ENCODE results near the gene LSM11.
A peak's percentile ranks its signal among the peaks of the same experiment; 100 is the strongest.
"Not testable (repeated sequence)": the region's sequence is repeated elsewhere in the genome, so short reads cannot be mapped to it uniquely, and the experiment has no call there.

Gene LSM11

GRCh38 chr5:157743163-157744050 is at the start of gene LSM11:
Gene LSM11 (plus strand): TSS chr5:157743712. CDS start chr5:157743751, 39 bp downstream.
- DNase-seq, result peak; percentile 92

GRCh38 chr5:157693816-157694215 is 49.7 kb upstream of the LSM11 start:
- DNase-seq, result not testable (repeated sequence)

GRCh38 chr5:157696154-157696553 is 47.4 kb upstream of the LSM11 start:
- DNase-seq, result not testable (repeated sequence)

- DNase-seq, result not testable (repeated sequence)
These were observed 44.8 kb upstream of the LSM11 start for GRCh38 chr5:157698674-157699073.

- no peak for DNase-seq
These were observed 39.8 kb upstream of the LSM11 start for GRCh38 chr5:157703736-157704135.

GRCh38 chr5:157708866-157709265 is 34.6 kb upstream of the LSM11 start:
- DNase-seq, result no peak

GRCh38 chr5:157709346-157709745 is 34.2 kb upstream of the LSM11 start:
- no peak for DNase-seq

GRCh38 chr5:157710431-157710830 is 33.1 kb upstream of the LSM11 start:
- DNase-seq, result no peak

GRCh38 chr5:157710882-157711281 is 32.6 kb upstream of the LSM11 start:
- no peak for DNase-seq

- no peak for DNase-seq
These were observed 29.5 kb upstream of the LSM11 start for GRCh38 chr5:157713830-157714595.

GRCh38 chr5:157714596-157714864 is 29.0 kb upstream of the LSM11 start:
- DNase-seq, result no peak

GRCh38 chr5:157718519-157718918 is 25.0 kb upstream of the LSM11 start:
- peak; percentile 68 for DNase-seq

GRCh38 chr5:157719245-157719644 is 24.3 kb upstream of the LSM11 start:
- DNase-seq, result no peak

- no peak for DNase-seq
These were observed 22.4 kb upstream of the LSM11 start for GRCh38 chr5:157721159-157721558.

- not testable (repeated sequence) for DNase-seq
These were observed 20.6 kb upstream of the LSM11 start for GRCh38 chr5:157722895-157723294.

GRCh38 chr5:157726607-157727006 is 16.9 kb upstream of the LSM11 start:
- not testable (repeated sequence) for DNase-seq

GRCh38 chr5:157727858-157728257 is 15.7 kb upstream of the LSM11 start:
- not testable (repeated sequence) for DNase-seq

- no peak for DNase-seq
These were observed 13.7 kb upstream of the LSM11 start for GRCh38 chr5:157729858-157730257.

- no peak for DNase-seq
These were observed 12.6 kb upstream of the LSM11 start for GRCh38 chr5:157730900-157731271.

- peak; percentile 98 for DNase-seq
These were observed 12.0 kb upstream of the LSM11 start, which contains the start of gene THG1L for GRCh38 chr5:157731272-157732129. Gene THG1L (plus strand): TSS chr5:157731420. CDS start chr5:157731441, 21 bp downstream.

- DNase-seq, result no peak
These were observed 11.4 kb upstream of the LSM11 start for GRCh38 chr5:157732130-157732514.

- DNase-seq, result no peak
These were observed 10.8 kb upstream of the LSM11 start for GRCh38 chr5:157732596-157733262.

GRCh38 chr5:157734436-157734835 is 9.1 kb upstream of the LSM11 start:
- DNase-seq, result no peak
